ENCODE data around the gene GUCA1A.

GUCA1A gene

GRCh38 chr6:42217519-42218367 lies 44.6 kb downstream of the GUCA1A start, which contains the start of gene MRPS10:
Gene MRPS10, minus strand, starts transcription at chr6:42217861. Its CDS starts 12 bp downstream, at chr6:42217849.
- H3K27ac ChIP-seq, result peak within 1 kb of the TSS; percentile 87
- TF ChIP-seq CTCF (conservative IDR thresholded peaks at IDR 0.05), result no peak

GRCh38 chr6:42220807-42221206 lies 47.6 kb downstream of the GUCA1A start:
- H3K27ac ChIP-seq, result no peak overlapping the region
- TF ChIP-seq CTCF (conservative IDR thresholded peaks at IDR 0.05), result no peak

- no peak overlapping the region for H3K27ac ChIP-seq
- TF ChIP-seq CTCF (conservative IDR thresholded peaks at IDR 0.05), result no peak
Measured at GRCh38 chr6:42221546-42221945, 48.4 kb downstream of the GUCA1A start.

- H3K27ac ChIP-seq, result no peak overlapping the region
- TF ChIP-seq CTCF (conservative IDR thresholded peaks at IDR 0.05), result no peak
Measured at GRCh38 chr6:42222448-42222847, 49.3 kb downstream of the GUCA1A start.

GRCh38 chr6:42224222-42225028 lies 51.3 kb downstream of the GUCA1A start:
- H3K27ac ChIP-seq, result no peak overlapping the region
- TF ChIP-seq CTCF (conservative IDR thresholded peaks at IDR 0.05), result no peak

GRCh38 chr6:42225029-42225339 lies 51.8 kb downstream of the GUCA1A start:
- no peak overlapping the region for H3K27ac ChIP-seq
- TF ChIP-seq CTCF (conservative IDR thresholded peaks at IDR 0.05), result no peak

GRCh38 chr6:42225419-42225818 lies 52.3 kb downstream of the GUCA1A start:
- no peak for TF ChIP-seq CTCF (conservative IDR thresholded peaks at IDR 0.05)
- no peak overlapping the region for H3K27ac ChIP-seq

Data from VCaP (cell line).